Upper lobe of left lung (tissue), 6 donors: Measurements from ENCODE around the gene CHD5. TPM values are rescaled to one million over a fixed set of nuclear protein-coding genes. Genes with fewer than 3 reads are reported as not detected.

ENCODE experiments used
- ATAC-seq, 2 donors: fragments of 200-7000 bp; cut with Tn5 transposase; one replicate each; pipeline ENCODE4 v1.9.1; 2022; ENCODE audit warnings: mild to moderate bottlenecking in 2 of 2, moderate library complexity in 2 of 2; ENCODE audit not compliant: low FRiP score in 2 of 2
- DNase-seq, 2 donors: peaks; one replicate each; pipeline ENCODE4 v3.0.0-alpha.2; 2019 to 2020
- H3K27ac ChIP-seq, 4 donors: fragments of 200-600 bp; sonication (generic); one replicate each; pipeline ENCODE4 v1.5.1; 2016 to 2019
- H3K27me3 ChIP-seq, 4 donors: fragments of 200-600 bp; sonication (generic); one replicate each; pipeline ENCODE4 v1.5.1; 2017 to 2019
- H3K36me3 ChIP-seq, 4 donors: fragments of 200-600 bp; sonication (generic); one replicate each; pipeline ENCODE4 v1.5.1; 2016 to 2019
- H3K4me1 ChIP-seq, 4 donors: fragments of 200-600 bp; sonication (generic); one replicate each; pipeline ENCODE4 v1.5.1; 2018 to 2019
- H3K4me3 ChIP-seq, 4 donors: fragments of 200-600 bp; sonication (generic); one replicate each; pipeline ENCODE4 v1.5.1; 2017 to 2019; ENCODE audit warnings: mild to moderate bottlenecking in 2 of 4, moderate library complexity in 1 of 4
- H3K9me3 ChIP-seq, 4 donors: fragments of 200-600 bp; sonication (generic); one replicate each; pipeline ENCODE4 v1.5.1; 2018 to 2019
- EP300 ChIP-seq, 4 donors: sonication (generic); formaldehyde crosslinking; IDR thresholded peaks; one replicate each; pipeline ENCODE4 v1.5.1; 2017; ENCODE audit warnings: antibody characterized with exemption in 4 of 4, control low read depth in 2 of 4
- POLR2A ChIP-seq, 4 donors: fragments of 450-650 bp; IDR thresholded peaks; one replicate each; pipeline ENCODE4 v1.5.1; 2016 to 2017; ENCODE audit warnings: antibody characterized with exemption in 4 of 4, mild to moderate bottlenecking in 2 of 4
- POLR2AphosphoS5 ChIP-seq, 2 donors: sonication (generic); formaldehyde crosslinking; IDR thresholded peaks; one replicate each; pipeline ENCODE4 v1.5.1; 2017; ENCODE audit warnings: antibody characterized with exemption in 2 of 2
- WGBS, 2 donors: methylation state at CpG; one replicate each; pipeline ENCODE4 v1.1.5; 2017 to 2018; 5-methylcytosine and 5-hydroxymethylcytosine counted together
- total RNA-seq, 6 donors: library from RNA; depleted of rRNA in 4 of 6; stranded (reverse); fragments of >200 nt in 4 of 6; gene quantifications; one replicate each; pipeline versions ENCODE4 v1.1.0 to v1.2.1, GENCODE V29; 2016 to 2021
- TF ChIP-seq, protein P1 (sequence below), 6 experiments: fragments of 450-650 bp in 4 of 6; fragments of 200-600 bp in 2 of 6; sonication (generic) in 2 of 6; IDR thresholded peaks; one replicate each; pipeline ENCODE4 v1.5.1; 2016 to 2019; ENCODE audit warnings: antibody characterized with exemption in 6 of 6
- donor health status: DM: no; HTN: no; CAD: no; lungs with moderate emphysema.
- donor health status: DM: no; HTN: yes; CAD: no; lungs with severe emphysema.

The CHD5 gene
- total RNA-seq, 6 donors from 2014 or later = 0.14 to 1.3 (median 0.25) TPM

DNA sequence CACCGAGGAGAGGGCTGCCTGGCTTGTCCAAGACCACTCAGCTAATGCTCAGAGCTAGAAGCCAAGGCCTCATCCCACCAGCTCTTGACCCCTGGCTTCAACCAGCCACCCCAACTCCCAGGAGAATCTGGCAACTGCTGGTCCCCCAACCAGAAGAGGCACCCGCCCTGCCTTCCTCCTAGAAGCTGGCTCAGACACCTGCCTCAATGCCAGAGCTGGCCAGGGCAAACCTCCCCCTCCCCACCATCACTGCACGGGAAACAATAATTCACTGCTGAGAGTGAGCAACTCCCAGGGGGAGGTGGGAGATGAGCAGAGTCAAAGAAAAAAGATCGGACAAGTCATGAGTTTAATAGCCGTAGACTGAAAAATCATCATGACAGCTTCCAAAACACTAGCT lies 3.3 kb downstream of the CHD5 start:
- DNase-seq = no peak
- H3K27ac ChIP-seq = no peak overlapping the region
- H3K9me3 ChIP-seq = no peaks in the 10 kb centered on the region
- no peaks in the 10 kb centered on the region for H3K36me3 ChIP-seq
- no peak for TF ChIP-seq EP300 (IDR thresholded peaks at IDR 0.05)
- no peak for TF ChIP-seq POLR2AphosphoS5 (IDR thresholded peaks at IDR 0.05)
- TF ChIP-seq POLR2A (IDR thresholded peaks at IDR 0.05) = no peak
- TF ChIP-seq, protein P1, sequence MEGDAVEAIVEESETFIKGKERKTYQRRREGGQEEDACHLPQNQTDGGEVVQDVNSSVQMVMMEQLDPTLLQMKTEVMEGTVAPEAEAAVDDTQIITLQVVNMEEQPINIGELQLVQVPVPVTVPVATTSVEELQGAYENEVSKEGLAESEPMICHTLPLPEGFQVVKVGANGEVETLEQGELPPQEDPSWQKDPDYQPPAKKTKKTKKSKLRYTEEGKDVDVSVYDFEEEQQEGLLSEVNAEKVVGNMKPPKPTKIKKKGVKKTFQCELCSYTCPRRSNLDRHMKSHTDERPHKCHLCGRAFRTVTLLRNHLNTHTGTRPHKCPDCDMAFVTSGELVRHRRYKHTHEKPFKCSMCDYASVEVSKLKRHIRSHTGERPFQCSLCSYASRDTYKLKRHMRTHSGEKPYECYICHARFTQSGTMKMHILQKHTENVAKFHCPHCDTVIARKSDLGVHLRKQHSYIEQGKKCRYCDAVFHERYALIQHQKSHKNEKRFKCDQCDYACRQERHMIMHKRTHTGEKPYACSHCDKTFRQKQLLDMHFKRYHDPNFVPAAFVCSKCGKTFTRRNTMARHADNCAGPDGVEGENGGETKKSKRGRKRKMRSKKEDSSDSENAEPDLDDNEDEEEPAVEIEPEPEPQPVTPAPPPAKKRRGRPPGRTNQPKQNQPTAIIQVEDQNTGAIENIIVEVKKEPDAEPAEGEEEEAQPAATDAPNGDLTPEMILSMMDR (IDR thresholded peaks at IDR 0.05) = no peak
- ATAC-seq = no peak
- no peak overlapping the region for H3K4me3 ChIP-seq
- peaks cover 15 to 35% (median 18%) of the 10 kb centered on the region in 4 donors for H3K4me1 ChIP-seq
- 69 to 89% methylated on average over 5 of the region's 5 CpGs for WGBS, 2 donors
- H3K27me3 ChIP-seq = peaks cover 0 to 35% (median 21%) of the 10 kb centered on the region in 4 donors

DNA sequence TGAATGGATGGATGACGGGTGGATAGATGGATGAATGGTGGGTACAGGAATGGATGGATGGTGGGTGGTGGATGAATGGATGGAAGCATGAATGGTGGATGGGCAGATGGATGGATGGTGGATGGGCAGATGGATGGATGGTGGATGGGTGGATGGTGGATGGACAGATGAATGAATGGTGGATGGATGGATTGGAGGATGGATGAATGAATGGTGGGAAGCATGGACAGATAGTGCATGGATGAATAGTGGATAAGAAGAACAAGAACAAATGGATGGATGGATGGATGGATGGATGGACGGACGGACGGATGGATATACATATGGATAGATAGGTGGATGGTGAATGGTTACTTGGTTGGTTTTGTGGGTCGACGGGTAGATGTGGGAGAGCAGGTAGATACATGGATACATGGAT lies 4.7 kb downstream of the CHD5 start:
- no peak for ATAC-seq
- WGBS, 2 donors = 93 to 94% methylated on average over 6 of the region's 6 CpGs
- TF ChIP-seq, protein P1 (IDR thresholded peaks at IDR 0.05) = no peak
- TF ChIP-seq EP300 (IDR thresholded peaks at IDR 0.05) (no peak), POLR2AphosphoS5 (IDR thresholded peaks at IDR 0.05) (no peak), POLR2A (IDR thresholded peaks at IDR 0.05) (no peak)
- Histone ChIP-seq H3K4me3 (no peak overlapping the region), H3K27me3 (peaks cover 0 to 30% (median 17%) of the 10 kb centered on the region in 4 donors), H3K27ac (no peak overlapping the region), H3K36me3 (no peaks in the 10 kb centered on the region), H3K9me3 (no peaks in the 10 kb centered on the region), H3K4me1 (peaks cover 11 to 27% (median 21%) of the 10 kb centered on the region in 4 donors)
- no peak for DNase-seq

DNA sequence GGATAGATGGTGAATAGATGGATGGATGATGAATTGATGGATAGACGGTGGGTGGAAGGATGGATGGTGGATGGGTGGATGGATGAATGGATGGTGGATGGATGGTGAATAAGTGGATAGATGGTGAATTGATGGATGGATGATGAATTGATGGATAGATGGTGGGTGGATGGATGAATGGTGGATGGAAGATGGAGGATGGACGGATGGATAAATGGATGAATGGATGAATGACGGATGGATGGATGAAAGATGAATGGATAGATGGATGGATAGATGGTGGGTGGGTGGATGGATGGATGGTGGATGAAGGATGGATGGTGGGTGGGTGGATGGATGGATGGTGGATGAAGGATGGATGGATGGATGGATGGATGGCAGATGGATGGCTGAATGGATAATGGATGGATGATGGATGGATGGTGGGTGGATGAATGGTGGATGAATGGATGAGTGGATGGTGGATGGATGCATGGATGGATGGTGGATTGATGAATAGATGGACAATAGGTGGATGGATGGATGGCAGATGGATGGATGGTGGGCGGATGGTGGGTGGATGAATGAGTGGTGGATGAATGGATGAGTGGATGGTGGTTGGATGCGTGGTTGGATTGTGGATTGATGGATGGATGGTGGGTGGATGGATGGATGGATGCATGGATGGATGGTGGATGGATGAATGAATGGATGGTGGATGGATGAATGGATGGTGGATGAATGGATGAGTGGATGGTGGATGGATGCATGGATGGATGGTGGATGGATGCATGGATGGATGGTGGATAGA lies 5.3 kb downstream of the CHD5 start:
- no peak for ATAC-seq
- H3K27me3 ChIP-seq = peaks cover 0 to 23% (median 12%) of the 10 kb centered on the region in 4 donors
- H3K4me1 ChIP-seq = peaks cover 11 to 22% (median 16%) of the 10 kb centered on the region in 4 donors
- no peaks in the 10 kb centered on the region for H3K36me3 ChIP-seq
- no peaks in the 10 kb centered on the region for H3K9me3 ChIP-seq
- H3K27ac ChIP-seq = no peak overlapping the region
- TF ChIP-seq POLR2A (IDR thresholded peaks at IDR 0.05) (no peak), POLR2AphosphoS5 (IDR thresholded peaks at IDR 0.05) (no peak), EP300 (IDR thresholded peaks at IDR 0.05) (no peak)
- TF ChIP-seq, protein P1 (IDR thresholded peaks at IDR 0.05) = no peak
- H3K4me3 ChIP-seq = no peak overlapping the region
- no peak for DNase-seq
- 77 to 79% methylated on average over 5 of the region's 5 CpGs for WGBS, 2 donors

DNA sequence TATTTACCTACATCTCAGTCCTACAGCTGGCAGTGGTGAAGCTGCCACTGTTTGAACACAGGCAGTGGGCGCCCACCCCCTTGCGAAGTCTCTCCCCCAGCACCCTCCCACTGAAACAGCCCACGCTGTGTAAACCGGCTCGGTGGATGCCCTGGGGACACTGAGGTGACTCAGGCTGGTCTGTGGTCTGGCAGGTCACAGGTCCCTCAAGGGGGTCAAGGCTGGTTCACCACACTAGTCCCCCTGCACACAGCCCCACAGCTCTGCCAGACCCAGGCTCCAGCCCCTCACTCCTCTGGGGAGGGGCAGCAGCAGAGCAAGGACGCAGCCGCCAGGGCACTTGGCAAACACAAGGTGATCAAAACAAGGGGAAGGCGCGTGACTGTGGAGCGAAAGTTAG lies 7.6 kb downstream of the CHD5 start:
- no peaks in the 10 kb centered on the region for H3K9me3 ChIP-seq
- no peak overlapping the region for H3K27ac ChIP-seq
- peaks cover 0 to 5% (median 0%) of the 10 kb centered on the region in 4 donors for H3K27me3 ChIP-seq
- peaks cover 0 to 12% (median 5%) of the 10 kb centered on the region in 4 donors for H3K4me1 ChIP-seq
- WGBS, 2 donors = 55 to 88% methylated on average over 5 to 10 of the region's 10 CpGs
- TF ChIP-seq POLR2A (IDR thresholded peaks at IDR 0.05) (no peak), POLR2AphosphoS5 (IDR thresholded peaks at IDR 0.05) (no peak), EP300 (IDR thresholded peaks at IDR 0.05) (no peak)
- TF ChIP-seq, protein P1 (IDR thresholded peaks at IDR 0.05) = no peak
- DNase-seq (no peak), ATAC-seq (no peak)
- no peak overlapping the region for H3K4me3 ChIP-seq
- no peaks in the 10 kb centered on the region for H3K36me3 ChIP-seq
